A549 treated with RU486 at 1 μM for 4 hours (cell line): ENCODE data around the gene CDC42SE2. TPM values are rescaled to one million over a fixed set of nuclear protein-coding genes. Genes with fewer than 3 reads are reported as not detected.

Source experiments
- total RNA-seq: library from RNA; stranded (reverse); fragments of 200-300 nt; extraction: Qiagen RNA extraction; gene quantifications from 5 replicates; pipeline ENCODE4 v1.2.3, GENCODE V29; 2022; ENCODE audit warnings: low read depth

Gene CDC42SE2, protein sequence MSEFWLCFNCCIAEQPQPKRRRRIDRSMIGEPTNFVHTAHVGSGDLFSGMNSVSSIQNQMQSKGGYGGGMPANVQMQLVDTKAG
- 15.6 to 32.3 TPM (median 29.1 TPM) in 5 replicates for total RNA-seq

DNA sequence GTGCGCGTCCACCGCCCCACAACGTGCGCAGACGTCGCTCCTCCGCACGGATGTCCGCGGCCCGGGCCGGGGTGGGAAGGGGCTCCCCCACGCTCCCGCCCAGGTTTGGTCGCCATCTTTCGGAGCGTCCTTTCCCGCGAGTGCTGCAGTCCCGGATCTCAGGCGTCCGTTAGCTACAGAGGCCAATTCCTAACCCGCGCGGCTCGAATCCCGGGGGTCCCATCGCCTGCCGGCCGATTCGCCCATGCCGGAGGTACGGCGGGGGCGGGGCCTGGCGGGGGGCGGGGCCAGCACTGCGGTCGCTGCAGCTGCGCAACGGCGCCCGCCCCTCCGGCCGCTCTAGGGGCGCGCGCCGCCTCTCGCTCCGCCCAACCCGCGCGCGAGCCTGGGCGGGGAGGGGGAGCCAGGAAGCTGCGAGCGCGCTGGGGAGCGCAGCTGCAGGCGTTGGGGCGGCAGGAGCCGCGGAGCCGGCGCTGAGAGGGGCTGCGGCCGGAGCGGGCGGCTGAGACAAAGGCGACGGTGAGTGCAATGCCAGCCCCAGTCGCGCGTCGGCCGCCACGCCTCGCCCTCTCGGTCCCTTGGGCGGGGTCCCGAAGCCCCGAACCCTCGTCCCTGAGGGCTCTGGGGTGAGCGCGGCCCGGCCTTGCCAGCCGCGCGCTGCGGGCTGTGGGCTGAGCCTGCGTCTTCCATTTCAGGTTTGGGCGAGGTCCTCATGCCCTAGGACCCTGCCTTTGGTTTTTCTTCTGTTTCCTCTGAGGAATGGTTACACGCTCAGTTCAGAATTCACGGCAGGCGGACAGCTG lies at the start of gene CDC42SE2:
CDC42SE2 (plus strand) TSS at position 406 of the 803 bp plus-strand sequence. CDS start 95,441 bp downstream, outside the sequence.

Other genes starting within 250 kb of the CDC42SE2 start
- 467 to 531 TPM (median 482 TPM) in 5 replicates for gene HINT1, start 98.8 kb upstream of the CDC42SE2 start, total RNA-seq
- gene LYRM7, start 93.1 kb upstream of the CDC42SE2 start, total RNA-seq, result 2.5 to 5.0 TPM (median 4.3 TPM) in 5 replicates